Neural cell (in vitro differentiated cells): ENCODE results near the gene LGALS4.

Source experiments
- CTCF ChIP-seq: fragments of 450-650 bp; IDR thresholded peaks from 2 replicates; pipeline ENCODE4 v1.5.1; 2014; ENCODE audit warnings: antibody characterized with exemption, mild to moderate bottlenecking, moderate library complexity; ENCODE audit not compliant: poor library complexity, severe bottlenecking
- EP300 ChIP-seq: fragments of 450-650 bp; conservative IDR thresholded peaks from 2 replicates; pipeline ENCODE4 v1.6.1; 2014; ENCODE audit warnings: antibody characterized with exemption, mild to moderate bottlenecking, moderate library complexity; ENCODE audit not compliant: poor library complexity, severe bottlenecking
- EZH2 ChIP-seq: fragments of 200-600, 300-800 bp; shearing (Covaris generic), sonication (generic); IDR thresholded peaks from 2 replicates; pipeline ENCODE4 v1.6.1; 2014; ENCODE audit warnings: antibody characterized with exemption, low read length, borderline replicate concordance, mild to moderate bottlenecking; ENCODE audit not compliant: insufficient read depth, poor library complexity, severe bottlenecking
- POLR2AphosphoS5 ChIP-seq: IDR thresholded peaks from 2 replicates; pipeline ENCODE4 v1.6.1; 2012
- RAD21 ChIP-seq: fragments of 450-650 bp; conservative IDR thresholded peaks from 2 replicates; pipeline ENCODE4 v1.6.1; 2014; ENCODE audit warnings: antibody characterized with exemption, mild to moderate bottlenecking, moderate library complexity
- REST ChIP-seq: IDR thresholded peaks from 2 replicates; pipeline ENCODE4 v1.6.1; 2012; ENCODE audit warnings: borderline replicate concordance
- SMC3 ChIP-seq: fragments of 450-650 bp; conservative IDR thresholded peaks from 2 replicates; pipeline ENCODE4 v1.6.1; 2014; ENCODE audit warnings: antibody characterized with exemption, mild to moderate bottlenecking, moderate library complexity; ENCODE audit not compliant: poor library complexity

- TF ChIP-seq CTCF = no peak
- no peak for TF ChIP-seq SMC3
- TF ChIP-seq REST = no peak
- no peak for TF ChIP-seq EP300
- TF ChIP-seq EZH2 = no peak
- TF ChIP-seq POLR2AphosphoS5 = no peak
- no peak for TF ChIP-seq RAD21
Observed at GRCh38 chr19:38803543-38803942, 9.2 kb downstream of the LGALS4 start.
